Measurements from ENCODE around the gene MRGPRX1.

DNA sequence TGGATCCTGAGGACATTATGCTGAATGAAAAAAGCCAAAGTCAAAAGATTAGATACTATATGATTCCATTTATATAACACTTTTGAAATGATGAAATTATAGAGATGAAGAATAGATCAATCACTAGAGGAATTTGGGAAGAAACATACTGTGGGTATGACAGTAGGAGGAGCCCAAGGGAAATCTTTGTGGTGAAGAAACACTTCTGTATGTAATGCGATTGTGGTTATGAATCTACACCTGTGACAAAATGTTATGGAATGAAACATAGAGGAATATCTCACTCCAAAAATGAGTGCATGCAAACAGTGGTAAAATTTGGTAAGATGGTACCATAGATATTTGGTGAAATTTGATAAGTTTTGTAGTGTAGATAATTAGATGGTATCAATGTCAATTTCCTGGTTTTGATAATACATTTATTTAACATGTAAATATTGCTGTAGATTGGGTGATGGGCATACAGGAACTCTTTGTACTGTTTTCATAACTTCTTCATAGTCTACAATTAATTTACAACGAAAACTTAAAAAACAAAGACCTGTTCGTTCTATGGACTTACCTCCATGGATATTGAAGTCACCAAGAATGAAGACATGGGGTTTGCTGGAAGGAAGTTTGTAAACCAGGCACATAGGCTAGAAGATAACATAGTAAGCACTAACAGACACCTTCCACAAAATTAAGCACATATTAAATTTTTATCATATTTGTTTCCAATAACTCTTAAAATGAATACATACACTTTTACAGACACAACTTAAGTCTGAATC is 11.5 kb downstream of the MRGPRX1 start:
- TF ChIP-seq, protein P1, sequence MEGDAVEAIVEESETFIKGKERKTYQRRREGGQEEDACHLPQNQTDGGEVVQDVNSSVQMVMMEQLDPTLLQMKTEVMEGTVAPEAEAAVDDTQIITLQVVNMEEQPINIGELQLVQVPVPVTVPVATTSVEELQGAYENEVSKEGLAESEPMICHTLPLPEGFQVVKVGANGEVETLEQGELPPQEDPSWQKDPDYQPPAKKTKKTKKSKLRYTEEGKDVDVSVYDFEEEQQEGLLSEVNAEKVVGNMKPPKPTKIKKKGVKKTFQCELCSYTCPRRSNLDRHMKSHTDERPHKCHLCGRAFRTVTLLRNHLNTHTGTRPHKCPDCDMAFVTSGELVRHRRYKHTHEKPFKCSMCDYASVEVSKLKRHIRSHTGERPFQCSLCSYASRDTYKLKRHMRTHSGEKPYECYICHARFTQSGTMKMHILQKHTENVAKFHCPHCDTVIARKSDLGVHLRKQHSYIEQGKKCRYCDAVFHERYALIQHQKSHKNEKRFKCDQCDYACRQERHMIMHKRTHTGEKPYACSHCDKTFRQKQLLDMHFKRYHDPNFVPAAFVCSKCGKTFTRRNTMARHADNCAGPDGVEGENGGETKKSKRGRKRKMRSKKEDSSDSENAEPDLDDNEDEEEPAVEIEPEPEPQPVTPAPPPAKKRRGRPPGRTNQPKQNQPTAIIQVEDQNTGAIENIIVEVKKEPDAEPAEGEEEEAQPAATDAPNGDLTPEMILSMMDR (IDR thresholded peaks at IDR 0.05; ENCODE audit: low read length) = no peak
- no peak for TF ChIP-seq EZH2phosphoT487 (IDR thresholded peaks at IDR 0.05; ENCODE audit: low read length)
